Body of pancreas (tissue), 4 donors: ENCODE data around the gene GJB1.

Experiments
- POLR2A ChIP-seq, 3 donors: fragments of 450-650 bp; IDR thresholded peaks; one replicate each; pipeline ENCODE4 v1.6.1; 2016; ENCODE audit warnings: antibody characterized with exemption in 3 of 3, mild to moderate bottlenecking in 2 of 3
- TF ChIP-seq, protein P1 (sequence below), 7 experiments: fragments of 450-650 bp in 4 of 7; fragments of 200-600 bp in 3 of 7; sonication (generic) in 3 of 7; IDR thresholded peaks; one replicate each; pipeline ENCODE4 v1.5.1; 2016 to 2019; ENCODE audit warnings: antibody characterized with exemption in 7 of 7

DNA sequence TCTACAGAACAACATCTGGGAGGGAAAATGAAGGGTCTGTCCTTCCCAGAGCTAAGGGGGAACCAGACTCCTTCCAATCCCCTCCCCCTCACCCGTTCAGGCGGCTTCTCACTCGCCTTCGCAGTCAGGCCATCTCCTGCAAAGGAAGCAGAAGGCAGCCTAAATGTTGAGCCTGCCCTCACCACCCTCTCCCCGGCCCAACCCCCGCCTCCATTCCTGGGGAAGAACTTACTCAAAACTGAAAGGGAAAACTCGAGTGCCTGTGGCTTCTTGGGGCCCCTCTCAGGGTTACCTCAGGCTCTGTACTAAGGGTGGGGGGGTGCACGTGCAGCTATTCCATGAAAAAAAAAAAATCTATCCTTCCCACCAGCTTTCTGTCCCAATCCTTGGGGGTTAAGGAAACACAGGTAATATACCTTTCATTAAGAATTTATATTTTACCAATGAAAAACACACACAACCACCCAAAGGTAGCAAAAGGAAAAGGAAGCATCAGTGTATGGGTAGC, 28.5 kb downstream of the GJB1 start:
- TF ChIP-seq POLR2A (IDR thresholded peaks at IDR 0.05), result no peak
- TF ChIP-seq, protein P1, sequence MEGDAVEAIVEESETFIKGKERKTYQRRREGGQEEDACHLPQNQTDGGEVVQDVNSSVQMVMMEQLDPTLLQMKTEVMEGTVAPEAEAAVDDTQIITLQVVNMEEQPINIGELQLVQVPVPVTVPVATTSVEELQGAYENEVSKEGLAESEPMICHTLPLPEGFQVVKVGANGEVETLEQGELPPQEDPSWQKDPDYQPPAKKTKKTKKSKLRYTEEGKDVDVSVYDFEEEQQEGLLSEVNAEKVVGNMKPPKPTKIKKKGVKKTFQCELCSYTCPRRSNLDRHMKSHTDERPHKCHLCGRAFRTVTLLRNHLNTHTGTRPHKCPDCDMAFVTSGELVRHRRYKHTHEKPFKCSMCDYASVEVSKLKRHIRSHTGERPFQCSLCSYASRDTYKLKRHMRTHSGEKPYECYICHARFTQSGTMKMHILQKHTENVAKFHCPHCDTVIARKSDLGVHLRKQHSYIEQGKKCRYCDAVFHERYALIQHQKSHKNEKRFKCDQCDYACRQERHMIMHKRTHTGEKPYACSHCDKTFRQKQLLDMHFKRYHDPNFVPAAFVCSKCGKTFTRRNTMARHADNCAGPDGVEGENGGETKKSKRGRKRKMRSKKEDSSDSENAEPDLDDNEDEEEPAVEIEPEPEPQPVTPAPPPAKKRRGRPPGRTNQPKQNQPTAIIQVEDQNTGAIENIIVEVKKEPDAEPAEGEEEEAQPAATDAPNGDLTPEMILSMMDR (IDR thresholded peaks at IDR 0.05), result no peak
